ENCODE measurements around the gene ZNF485.
"Not testable (repeated sequence)": the region's sequence is repeated elsewhere in the genome, so short reads cannot be mapped to it uniquely, and the experiment has no call there.

ZNF485 gene

GRCh38 chr10:43606323-43607198, at the start of gene ZNF485:
TSS of gene ZNF485 (plus strand) at chr10:43606438. CDS start at chr10:43607051, 613 bp downstream.
- DNase-seq, result peak; percentile 66

- no peak for DNase-seq
Observed at GRCh38 chr10:43557214-43557613, 49.0 kb upstream of the ZNF485 start.

- peak; percentile 58 for DNase-seq
Observed at GRCh38 chr10:43569681-43570080, 36.6 kb upstream of the ZNF485 start.

- no peak for DNase-seq
Observed at GRCh38 chr10:43570971-43571370, 35.3 kb upstream of the ZNF485 start.

- DNase-seq, result no peak
Observed at GRCh38 chr10:43573250-43574000, 32.8 kb upstream of the ZNF485 start.

GRCh38 chr10:43574001-43574892, 32.0 kb upstream of the ZNF485 start, which contains the start of gene ZNF239:
TSS of gene ZNF239 (minus strand) at chr10:43574616. CDS start at chr10:43558079, 16,537 bp downstream.
- DNase-seq, result peak; percentile 68

- DNase-seq, result no peak
Observed at GRCh38 chr10:43574906-43575305, 31.3 kb upstream of the ZNF485 start.

GRCh38 chr10:43576062-43576461, 30.2 kb upstream of the ZNF485 start:
- no peak for DNase-seq

GRCh38 chr10:43576580-43576979, 29.7 kb upstream of the ZNF485 start:
- DNase-seq, result no peak

- DNase-seq, result no peak
Observed at GRCh38 chr10:43584051-43584450, 22.2 kb upstream of the ZNF485 start.

- DNase-seq, result no peak
Observed at GRCh38 chr10:43585046-43585445, 21.2 kb upstream of the ZNF485 start.

- no peak for DNase-seq
Observed at GRCh38 chr10:43585981-43586729, 20.1 kb upstream of the ZNF485 start.

- not testable (repeated sequence) for DNase-seq
Observed at GRCh38 chr10:43586730-43587115, 19.5 kb upstream of the ZNF485 start.

GRCh38 chr10:43591303-43591904, 14.8 kb upstream of the ZNF485 start:
- no peak for DNase-seq

GRCh38 chr10:43594944-43595589, 11.2 kb upstream of the ZNF485 start:
- no peak for DNase-seq

- no peak for DNase-seq
Observed at GRCh38 chr10:43595739-43596298, 10.4 kb upstream of the ZNF485 start.

- DNase-seq, result no peak
Observed at GRCh38 chr10:43596546-43596945, 9.7 kb upstream of the ZNF485 start.

- peak; percentile 4 for DNase-seq
Observed at GRCh38 chr10:43598446-43598845, 7.8 kb upstream of the ZNF485 start.

GRCh38 chr10:43599333-43599732, 6.9 kb upstream of the ZNF485 start:
- no peak for DNase-seq

- not testable (repeated sequence) for DNase-seq
Observed at GRCh38 chr10:43601576-43601975, 4.7 kb upstream of the ZNF485 start.

GRCh38 chr10:43605850-43606322, 352 bp upstream of the ZNF485 start:
- DNase-seq, result no peak

Measured in NCI-H69 (cell line).